Endothelial cell (in vitro differentiated cells): ENCODE results near the gene SRSF10. TPM values are rescaled to one million over a fixed set of nuclear protein-coding genes. Genes with fewer than 3 reads are reported as not detected.

Source experiments
- DNase-seq: peaks from one replicate; pipeline ENCODE4 v3.0.0; 2021; ENCODE audit warnings: low spot score
- H3K27ac Mint-ChIP-seq: one replicate; pipeline ENCODE4 v1.8.0; 2021; ENCODE audit warnings: mixed read lengths, inconsistent platforms; ENCODE audit not compliant: unreplicated experiment
- H3K27me3 Mint-ChIP-seq: one replicate; pipeline ENCODE4 v1.8.0; 2021; ENCODE audit warnings: mild to moderate bottlenecking, moderate library complexity, mixed read lengths, inconsistent platforms; ENCODE audit not compliant: unreplicated experiment
- H3K36me3 Mint-ChIP-seq: one replicate; pipeline ENCODE4 v1.8.0; 2021; ENCODE audit warnings: mild to moderate bottlenecking, low read depth, mixed read lengths, inconsistent platforms; ENCODE audit not compliant: unreplicated experiment
- H3K4me1 Mint-ChIP-seq: one replicate; pipeline ENCODE4 v1.8.0; 2021; ENCODE audit warnings: mild to moderate bottlenecking, mixed read lengths, inconsistent platforms; ENCODE audit not compliant: unreplicated experiment
- H3K4me3 Mint-ChIP-seq: one replicate; pipeline ENCODE4 v1.8.0; 2021; ENCODE audit warnings: mild to moderate bottlenecking, mixed read lengths, inconsistent platforms; ENCODE audit not compliant: unreplicated experiment
- H3K9me3 Mint-ChIP-seq: one replicate; pipeline ENCODE4 v1.8.0; 2021; ENCODE audit warnings: mixed read lengths, inconsistent platforms; ENCODE audit not compliant: unreplicated experiment
- microRNA-seq: library from miRNA; unstranded; fragments of <30 nt; microRNA quantifications from one replicate; pipeline ENCODE4, GENCODE V29; 2020; ENCODE audit not compliant: unreplicated experiment
- total RNA-seq: library from RNA; stranded (reverse); fragmentation: NEBNext Ultra II Directional; extraction: Animal tissue kit (Norgen Biotek cat#: 25700); gene quantifications from one replicate; pipeline ENCODE4 v1.2.1, GENCODE V29; 2021; ENCODE audit not compliant: unreplicated experiment
- TF ChIP-seq, protein P1 (sequence below): fragments of 200-600 bp; sonication (generic); IDR thresholded peaks from one replicate; pipeline ENCODE4 v1.5.0; 2021; ENCODE audit warnings: antibody characterized with exemption; ENCODE audit not compliant: unreplicated experiment

SRSF10 gene
- total RNA-seq, 1 donor from 2014 or later: 101 TPM

DNA sequence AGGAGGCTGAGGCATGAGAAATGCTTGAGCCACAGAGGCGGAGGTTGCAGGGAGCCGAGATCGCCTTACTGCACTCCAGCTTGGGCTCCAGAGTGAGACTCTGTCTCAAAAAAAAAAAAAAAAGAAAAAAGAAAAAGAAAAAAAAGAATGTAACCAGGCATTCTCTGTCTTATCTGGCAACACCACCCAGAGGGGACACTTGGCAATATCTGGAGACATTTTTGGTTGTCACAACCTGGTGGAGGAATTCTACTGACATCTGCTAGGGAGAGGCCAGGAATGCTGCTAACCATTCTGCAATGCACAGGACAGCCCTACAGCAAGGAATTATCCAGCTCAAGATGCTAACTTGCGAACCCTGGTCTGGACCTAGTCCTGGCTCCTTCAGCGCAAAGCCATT, 64.7 kb downstream of the SRSF10 start:
- Mint-ChIP-seq H3K27me3 (no peaks in the 10 kb centered on the region), H3K9me3 (no peaks in the 10 kb centered on the region), H3K27ac (no peak overlapping the region), H3K4me3 (no peak overlapping the region), H3K4me1 (peaks cover 12% of the 10 kb centered on the region), H3K36me3 (no peaks in the 10 kb centered on the region)
- TF ChIP-seq, protein P1, sequence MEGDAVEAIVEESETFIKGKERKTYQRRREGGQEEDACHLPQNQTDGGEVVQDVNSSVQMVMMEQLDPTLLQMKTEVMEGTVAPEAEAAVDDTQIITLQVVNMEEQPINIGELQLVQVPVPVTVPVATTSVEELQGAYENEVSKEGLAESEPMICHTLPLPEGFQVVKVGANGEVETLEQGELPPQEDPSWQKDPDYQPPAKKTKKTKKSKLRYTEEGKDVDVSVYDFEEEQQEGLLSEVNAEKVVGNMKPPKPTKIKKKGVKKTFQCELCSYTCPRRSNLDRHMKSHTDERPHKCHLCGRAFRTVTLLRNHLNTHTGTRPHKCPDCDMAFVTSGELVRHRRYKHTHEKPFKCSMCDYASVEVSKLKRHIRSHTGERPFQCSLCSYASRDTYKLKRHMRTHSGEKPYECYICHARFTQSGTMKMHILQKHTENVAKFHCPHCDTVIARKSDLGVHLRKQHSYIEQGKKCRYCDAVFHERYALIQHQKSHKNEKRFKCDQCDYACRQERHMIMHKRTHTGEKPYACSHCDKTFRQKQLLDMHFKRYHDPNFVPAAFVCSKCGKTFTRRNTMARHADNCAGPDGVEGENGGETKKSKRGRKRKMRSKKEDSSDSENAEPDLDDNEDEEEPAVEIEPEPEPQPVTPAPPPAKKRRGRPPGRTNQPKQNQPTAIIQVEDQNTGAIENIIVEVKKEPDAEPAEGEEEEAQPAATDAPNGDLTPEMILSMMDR: no peak
- DNase-seq: no peak

DNA sequence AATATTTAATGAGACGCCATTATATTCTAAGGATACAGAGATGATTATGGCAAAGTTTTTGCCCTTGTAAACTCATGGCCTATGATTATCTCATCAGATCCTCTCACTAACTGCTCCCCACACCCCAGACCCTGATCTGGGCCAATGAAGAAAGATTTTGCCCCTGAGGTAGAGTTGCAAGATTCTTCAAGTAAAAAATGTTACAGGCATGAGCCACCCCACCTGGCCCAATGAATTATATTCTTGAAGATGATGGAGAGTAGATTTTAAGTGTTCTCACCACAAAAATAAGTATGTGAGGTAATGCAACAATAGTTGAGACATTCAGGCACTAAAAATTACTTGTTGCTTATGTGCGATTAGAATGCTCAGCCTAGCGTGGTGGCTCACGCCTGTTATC, 65.2 kb downstream of the SRSF10 start:
- Mint-ChIP-seq H3K4me1 (peaks cover 12% of the 10 kb centered on the region), H3K4me3 (no peak overlapping the region), H3K27ac (no peak overlapping the region), H3K9me3 (no peaks in the 10 kb centered on the region), H3K27me3 (no peaks in the 10 kb centered on the region), H3K36me3 (no peaks in the 10 kb centered on the region)
- TF ChIP-seq, protein P1: no peak
- DNase-seq: no peak

Small RNAs within 50 kb of the gene (microRNA-seq; reads per million reads assigned to microRNA genes)
- not detected for gene MIR378F

Other genes with a start within 250 kb of the SRSF10 start
- gene ELOA, start 236.9 kb downstream of the SRSF10 start, total RNA-seq: 54.4 TPM
- 35.4 TPM for gene PITHD1, start 201.9 kb downstream of the SRSF10 start, total RNA-seq
- 138 TPM for gene LYPLA2, start 189.2 kb downstream of the SRSF10 start, total RNA-seq
- gene GALE, start 179.6 kb downstream of the SRSF10 start, total RNA-seq: 33.9 TPM
- gene HMGCL, start 154.9 kb downstream of the SRSF10 start, total RNA-seq: 30.0 TPM
- 6.1 TPM for gene FUCA1, start 112.0 kb downstream of the SRSF10 start, total RNA-seq
- gene CNR2, start 67.0 kb downstream of the SRSF10 start, total RNA-seq: not detected
- gene PNRC2, start 20.5 kb downstream of the SRSF10 start, total RNA-seq: 113 TPM
- 0.59 TPM for gene MYOM3, start 131.8 kb upstream of the SRSF10 start, total RNA-seq
- gene IL22RA1, start 162.8 kb upstream of the SRSF10 start, total RNA-seq: not detected
- gene IFNLR1, start 207.0 kb upstream of the SRSF10 start, total RNA-seq: 3.1 TPM